GM19328 (cell line): ENCODE data around the gene RIMBP2.

Source experiments
- ATAC-seq: cut with Tn5 transposase; IDR thresholded peaks from one replicate; pipeline ENCODE4 v1.9.1; 2021; ENCODE audit warnings: mild to moderate bottlenecking, moderate library complexity; ENCODE audit not compliant: unreplicated experiment

RIMBP2 gene

DNA sequence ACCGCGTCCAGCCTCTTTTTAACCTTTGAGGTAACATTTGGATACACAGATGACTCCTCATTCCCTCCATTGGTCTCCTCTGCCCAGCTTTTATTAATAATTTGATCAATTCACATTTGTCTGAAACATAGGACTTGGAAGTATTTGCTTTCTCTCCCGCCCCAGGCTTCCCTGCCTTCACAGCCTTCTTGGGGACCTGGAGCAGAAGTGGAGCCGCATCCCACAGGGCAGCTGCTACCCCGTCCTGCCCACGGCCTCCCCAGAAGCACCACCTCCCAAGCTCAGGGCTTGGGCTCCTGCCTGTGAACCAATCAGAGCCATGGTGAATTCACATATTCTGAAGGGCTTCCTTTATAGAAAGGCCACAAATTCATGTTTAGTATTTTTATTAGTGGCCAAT is 280.8 kb downstream of the RIMBP2 start:
- ATAC-seq, result no peak

DNA sequence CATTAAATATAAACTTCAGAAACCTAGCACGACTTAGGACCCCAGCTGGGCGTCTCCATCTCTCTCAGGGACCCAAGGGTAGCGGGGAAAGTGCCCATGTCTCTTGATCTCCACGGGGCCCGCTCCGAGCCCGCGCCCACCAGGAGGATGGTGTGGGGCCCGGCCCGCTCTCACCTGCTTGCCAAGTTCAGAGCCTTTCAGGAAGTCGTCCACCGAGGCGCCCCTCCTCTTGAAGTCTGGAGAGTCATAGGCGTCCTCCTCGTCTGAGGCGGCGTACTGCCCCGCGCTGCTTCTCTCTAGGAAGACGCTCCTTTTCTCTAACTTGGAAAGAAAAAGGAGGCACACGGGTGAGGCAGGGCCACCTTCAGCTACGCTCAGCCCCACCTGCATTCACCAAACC is 281.5 kb downstream of the RIMBP2 start:
- ATAC-seq, result no peak

DNA sequence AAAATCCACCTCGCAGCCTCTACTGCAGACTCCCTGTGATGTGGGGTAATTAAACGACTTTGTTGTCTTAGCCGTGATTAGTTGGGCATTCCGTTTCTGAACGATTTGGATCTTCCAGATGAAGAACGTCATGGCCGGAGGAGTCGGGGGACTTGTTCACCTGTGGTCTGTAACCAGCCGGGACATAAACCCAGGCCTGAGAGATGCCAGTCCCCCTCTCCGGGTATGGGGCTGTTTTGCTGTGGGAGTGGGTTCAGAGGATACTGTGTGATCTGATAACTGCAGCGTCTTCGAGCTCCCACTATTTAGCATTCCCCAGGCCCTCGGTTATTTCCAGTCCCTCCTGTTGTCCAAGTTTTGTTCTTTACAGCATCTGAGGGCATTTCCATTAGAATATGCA is 282.3 kb downstream of the RIMBP2 start:
- no peak for ATAC-seq

DNA sequence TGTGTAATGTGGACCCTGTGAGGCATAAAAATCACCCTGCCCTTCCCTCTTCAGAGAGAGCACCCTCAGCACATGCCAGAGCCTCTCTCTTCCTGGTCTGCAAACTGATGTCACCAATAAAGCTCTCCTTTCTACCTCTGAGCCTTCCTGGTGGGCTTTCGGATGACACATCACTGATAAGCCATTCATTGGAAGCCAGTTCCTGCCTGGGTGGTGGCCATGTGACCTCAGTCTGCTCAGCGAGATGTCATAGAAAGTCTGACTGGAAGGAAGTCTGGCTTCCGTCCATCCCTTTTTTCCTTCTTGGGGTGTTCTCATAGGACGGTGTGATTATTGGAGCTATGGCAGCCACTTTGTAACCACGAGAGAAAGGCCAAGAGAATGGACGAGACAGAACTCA is 282.7 kb downstream of the RIMBP2 start:
- ATAC-seq, result no peak

DNA sequence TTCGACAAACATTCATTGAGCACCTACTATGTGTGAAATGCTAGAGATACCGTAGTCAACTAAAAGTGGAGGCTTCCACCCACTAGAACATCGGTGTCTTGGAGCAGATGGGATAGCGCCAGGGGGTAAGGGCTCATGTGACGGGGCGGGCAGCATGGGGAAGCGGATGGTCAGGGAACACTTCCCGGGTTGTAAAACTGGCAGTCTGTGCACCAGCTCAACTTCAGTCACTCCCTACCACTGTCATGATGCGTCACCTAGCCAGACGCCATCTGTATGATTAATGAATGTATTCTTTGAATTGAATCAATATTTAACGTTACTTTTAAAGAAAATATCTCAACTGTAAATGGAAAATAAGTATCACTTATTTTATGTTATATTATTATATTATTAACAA is 284.9 kb downstream of the RIMBP2 start:
- ATAC-seq, result no peak

DNA sequence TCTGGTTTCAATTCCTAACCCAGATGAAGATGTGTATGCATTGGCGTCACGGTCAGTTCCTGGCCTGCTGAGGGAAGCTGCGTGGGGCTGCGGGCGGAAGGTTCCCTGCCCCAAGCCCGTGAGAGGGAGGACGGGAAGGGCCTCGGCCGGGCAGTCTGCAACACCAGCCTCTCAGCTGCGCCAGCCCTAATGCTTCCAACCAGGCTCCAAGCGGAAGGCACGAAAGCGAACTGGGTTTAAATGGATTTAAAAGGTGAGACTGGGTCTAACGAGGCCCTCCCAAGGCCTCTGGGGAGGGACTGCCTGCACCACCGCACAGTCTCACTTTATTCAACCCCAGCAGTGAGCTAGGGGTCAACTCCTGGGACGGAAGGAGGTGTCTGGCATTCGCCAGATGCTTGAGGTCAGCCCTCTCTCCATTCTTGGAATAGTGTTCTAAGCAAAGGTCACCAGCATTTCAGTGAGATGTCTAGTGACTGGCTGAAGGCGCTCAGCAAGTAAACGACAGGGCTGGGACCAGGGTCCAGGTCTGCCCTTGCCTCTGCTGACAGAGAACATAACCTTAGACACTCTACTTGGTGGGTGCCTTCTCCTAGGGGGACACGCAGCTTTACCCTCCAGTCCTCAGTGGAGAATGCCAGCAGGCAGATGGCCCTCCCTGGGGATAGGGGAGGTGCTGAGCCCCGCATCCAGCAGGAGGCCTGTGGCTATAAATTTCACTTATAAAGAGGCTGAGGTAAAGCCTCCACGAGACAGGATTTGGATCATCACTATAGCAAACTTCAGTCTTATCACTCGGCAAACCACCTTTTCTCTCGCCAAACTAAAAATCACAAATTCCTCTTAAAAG is 286.2 kb downstream of the RIMBP2 start:
- no peak for ATAC-seq

DNA sequence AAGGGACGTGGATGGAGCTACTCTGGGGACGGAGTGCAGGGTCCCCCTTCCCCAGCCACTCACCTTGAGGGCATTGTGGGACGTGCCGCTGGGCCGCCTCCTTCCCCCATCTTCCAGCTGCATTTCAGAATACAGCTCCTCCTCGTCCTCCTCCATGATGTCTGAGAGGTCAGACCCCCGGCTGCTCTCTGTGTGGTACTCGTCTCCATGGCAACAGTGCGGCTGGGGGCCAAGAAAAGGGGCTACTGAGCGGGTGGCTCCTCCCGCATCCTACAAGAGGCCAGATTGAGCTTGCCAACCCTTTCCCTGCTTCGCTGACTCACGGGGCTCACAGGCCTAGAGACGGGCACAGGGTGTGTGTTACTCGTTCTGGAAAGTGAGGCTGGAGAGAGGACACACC is 288.0 kb downstream of the RIMBP2 start:
- ATAC-seq, result no peak

DNA sequence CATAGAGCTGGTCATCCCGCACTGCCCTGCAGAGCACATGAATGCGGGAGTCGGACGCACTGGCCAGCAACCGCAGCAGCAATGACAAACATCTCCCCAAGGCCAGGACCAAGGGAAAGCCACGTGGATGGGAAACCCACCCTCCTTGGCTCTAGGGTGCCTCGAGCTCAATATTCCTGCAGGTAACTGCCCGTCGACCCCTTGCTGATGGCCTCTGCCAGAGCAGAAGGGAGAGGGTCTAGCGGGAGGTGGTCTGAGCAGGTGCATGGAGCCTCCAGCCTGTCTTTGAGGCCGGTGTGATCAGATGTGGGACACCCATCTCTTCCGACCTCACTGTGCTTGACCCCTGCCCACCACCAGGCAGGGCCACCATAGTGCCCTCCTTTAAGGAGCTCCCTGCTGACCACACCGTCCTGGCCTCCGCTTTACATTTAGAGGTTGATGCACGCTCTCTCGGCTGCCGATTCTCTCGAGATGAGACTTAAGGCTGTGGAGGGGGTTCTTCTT is 288.7 kb downstream of the RIMBP2 start:
- no peak for ATAC-seq

DNA sequence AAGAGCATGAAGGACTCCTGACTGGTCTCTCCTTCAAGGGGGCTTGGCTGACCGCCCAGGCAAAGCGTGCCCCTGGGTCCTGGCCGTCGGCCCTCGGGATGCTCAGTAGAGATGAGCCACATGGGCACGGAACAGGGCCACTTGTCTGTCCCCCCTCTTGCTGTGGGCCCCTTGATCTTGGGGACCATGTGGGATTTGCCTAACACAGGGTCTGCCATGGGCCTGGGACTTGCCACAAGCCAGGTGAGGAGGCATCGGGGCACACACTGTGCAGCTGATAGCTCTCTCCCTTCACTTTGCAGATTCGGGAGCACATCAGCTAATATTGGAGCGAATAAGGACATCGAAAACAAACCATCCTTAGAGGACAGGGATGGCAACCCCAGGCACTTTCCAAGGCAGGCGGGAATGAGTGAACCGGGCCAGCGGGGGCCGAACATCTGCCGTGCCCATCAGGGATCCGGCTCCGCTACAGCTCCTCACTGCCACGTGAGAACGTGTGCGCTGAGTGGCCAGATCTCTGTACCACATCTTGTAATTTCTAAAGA is 290.3 kb downstream of the RIMBP2 start:
- no peak for ATAC-seq

DNA sequence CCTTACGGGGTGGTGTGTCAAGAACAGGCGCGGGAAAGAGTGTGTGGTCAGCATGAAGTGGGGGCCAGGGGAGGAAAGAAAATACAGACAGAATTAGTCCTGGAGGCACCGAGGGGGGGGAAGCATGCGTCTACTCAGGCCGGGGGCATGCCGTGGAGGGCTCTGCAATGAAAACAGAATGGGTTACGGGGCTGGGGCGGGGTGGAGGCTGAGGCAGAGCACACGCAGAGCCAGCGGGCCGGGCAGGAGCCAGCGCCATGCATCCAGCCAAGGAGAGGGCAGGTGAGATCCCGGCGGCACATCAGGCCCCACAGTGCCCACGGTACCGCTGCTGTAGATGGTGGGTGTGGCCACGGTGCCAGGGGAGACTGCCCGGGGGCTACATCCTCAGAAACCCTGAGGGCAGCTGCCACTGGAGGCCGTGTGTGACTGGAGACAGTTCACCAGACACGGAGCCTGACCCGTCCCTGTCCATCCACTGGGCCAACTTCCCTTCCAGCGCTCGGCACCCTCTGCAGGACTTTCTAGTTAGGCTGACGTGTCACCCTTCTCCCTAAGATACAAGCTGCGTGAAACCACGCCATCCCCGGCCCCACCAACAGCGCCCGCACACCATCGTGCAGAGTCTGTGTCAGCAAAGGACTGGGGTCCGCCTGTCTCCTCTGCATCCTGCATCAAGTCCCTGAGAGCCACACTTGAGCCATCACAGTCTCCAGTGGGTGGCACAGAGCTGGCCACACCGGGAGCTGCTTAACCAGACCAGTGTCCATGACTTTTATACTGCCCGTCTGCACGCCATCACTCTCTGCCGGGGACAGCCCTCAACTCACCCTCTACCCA is 291.0 kb downstream of the RIMBP2 start:
- no peak for ATAC-seq

DNA sequence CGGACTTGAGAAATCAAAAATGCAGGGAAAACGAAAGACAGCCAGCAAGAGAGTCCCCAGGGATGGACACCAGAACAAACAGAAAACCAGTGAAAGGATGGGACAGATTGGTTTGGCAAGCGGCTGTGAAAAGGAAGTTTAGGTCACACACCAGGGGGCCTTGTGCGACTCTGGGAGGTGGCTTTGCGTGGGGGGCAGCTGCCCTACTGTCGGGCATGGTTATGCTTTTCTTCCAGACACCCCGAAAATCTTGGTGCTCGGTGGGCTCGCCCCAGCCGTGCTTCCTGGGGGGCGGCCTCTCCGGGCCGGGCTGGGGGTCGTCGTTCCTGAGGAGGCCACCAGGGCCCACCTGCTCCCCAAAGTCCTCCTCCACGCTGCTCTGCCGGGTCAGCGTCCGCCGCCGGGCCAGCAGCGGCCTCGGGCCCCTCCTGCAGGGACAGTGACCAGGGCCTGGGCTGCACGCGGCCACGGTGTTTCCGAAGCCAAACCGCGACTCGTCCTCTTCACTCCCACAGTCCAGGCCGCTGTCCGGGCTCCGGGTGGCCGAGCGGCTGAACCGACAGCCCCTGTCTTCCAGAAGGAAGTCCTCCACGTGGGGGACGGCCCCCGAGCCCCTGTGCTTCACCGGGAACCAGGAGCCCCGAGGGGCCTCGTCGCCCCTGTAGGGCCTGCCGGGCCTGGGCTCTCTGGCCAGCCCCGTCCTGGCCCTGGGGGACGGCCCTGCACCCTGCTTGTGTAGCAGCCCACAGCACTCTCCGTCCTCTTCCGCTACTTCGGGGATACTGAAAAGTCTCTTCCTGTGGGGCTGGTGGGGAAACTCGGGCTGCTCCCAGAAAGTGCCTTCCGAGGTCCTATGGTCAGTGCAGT is 291.9 kb downstream of the RIMBP2 start:
- ATAC-seq, result no peak

DNA sequence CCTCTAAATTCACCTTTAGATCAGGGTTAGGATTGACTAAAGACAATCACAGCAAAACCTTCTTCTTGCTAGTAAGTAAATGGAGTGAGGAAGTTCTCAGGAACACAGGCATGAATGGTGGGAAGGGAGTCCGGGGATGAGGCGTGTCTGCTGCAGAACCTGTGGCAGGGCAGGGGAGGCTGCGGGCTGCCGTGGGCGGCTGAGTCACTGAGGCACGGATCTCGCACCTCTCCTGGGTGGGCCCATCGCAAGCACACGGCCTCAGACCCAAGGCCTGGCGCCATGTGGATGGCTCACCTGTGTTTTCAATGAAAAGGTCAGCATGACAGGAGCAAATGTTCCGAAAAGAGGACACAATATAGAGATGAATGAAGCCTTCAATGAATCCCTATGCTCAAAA is 293.0 kb downstream of the RIMBP2 start:
- no peak for ATAC-seq

DNA sequence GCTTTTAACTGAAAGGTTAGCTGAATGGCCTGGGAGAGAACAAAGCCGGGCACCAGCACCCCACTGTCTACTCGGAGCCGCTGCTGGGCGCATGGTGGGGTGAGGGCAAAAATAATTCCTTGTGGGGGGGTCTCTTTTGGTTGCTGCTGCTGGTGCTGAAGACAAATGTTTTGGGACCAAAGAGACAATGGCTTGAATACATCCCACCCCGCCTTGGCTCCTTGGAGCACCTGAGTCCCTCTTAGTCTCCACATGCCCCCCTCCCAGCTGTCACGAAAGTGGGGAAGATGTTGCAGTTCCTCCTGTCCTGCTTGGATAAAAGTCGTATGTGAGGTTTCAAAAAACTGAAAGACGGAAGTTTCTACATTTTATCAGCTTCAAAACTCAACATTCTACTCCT is 293.4 kb downstream of the RIMBP2 start:
- no peak for ATAC-seq

DNA sequence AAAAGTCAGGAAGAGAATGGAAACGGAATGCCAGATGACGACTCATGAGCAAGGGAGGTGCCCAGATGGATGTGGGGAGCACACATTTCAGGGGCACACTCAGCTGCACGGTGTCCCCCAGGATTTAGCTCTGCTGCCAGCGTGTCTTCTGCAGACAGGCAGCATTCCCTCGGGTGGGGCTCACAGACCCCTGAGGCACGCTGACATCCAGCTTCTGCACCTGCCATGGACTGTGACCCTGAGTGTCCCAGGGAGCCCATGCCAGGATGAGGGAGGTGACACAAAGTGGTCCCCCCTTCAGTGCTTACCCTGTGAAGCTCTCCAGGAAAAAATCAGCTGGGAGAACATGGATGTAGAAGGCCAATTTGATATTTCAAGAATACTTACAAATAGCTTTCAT is 294.2 kb downstream of the RIMBP2 start:
- ATAC-seq, result no peak

DNA sequence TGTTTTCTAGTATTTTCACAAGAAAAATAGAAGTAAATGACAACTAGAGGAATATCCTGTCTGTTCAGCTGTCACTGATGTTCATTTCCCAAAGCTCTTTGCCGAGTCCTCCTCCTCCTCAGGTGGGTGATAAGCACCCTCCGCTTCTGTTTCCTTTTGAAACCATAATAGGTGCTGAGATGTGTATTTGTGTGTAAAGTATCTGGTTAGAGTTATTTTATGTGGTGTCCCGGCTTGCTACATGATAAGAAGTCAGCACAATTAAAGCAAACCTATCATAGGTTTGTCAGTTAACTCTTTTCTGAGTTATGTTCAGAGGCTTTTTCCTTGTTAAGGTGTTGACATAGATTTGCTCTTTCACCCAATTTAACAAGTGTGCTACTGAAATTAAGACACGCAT is 296.0 kb downstream of the RIMBP2 start:
- ATAC-seq, result no peak

DNA sequence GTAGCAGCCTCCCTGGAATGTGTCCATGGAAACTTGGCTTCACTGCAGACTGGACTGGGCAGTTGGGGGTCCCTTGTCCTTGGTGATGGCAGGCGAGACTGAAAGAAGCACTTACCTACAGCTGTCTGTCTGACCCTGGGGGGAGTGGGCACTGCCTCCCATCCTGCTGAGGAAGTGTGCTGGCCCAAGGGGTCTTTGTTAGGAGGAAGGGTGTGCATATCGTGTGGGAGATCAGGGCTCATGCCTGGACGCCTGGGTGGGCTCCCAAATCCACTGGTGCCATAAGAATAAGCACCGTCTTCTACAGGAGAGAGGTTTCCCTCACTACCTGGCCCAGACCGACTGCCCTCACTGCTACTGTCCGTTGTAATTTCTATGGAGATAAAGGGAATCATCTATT is 297.0 kb downstream of the RIMBP2 start:
- ATAC-seq, result no peak

DNA sequence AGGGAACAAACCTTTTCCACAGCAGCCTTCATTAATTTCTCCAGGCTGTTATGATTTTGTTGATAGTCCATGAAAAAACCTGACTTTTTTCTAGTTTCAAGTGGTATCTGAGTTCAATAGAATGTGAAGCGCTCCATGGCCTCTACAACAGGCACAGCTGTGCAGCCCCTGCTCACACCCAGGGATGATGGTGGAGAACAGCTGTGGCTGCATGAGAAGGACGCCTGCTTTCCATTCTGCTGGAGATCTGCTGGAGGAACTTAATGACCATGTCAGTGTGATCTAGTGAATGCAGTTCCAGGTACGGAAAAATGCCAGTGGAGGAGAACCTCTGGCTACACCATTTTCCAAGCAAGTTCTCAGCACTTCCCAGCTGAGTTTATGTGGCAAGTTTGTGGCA is 297.8 kb downstream of the RIMBP2 start:
- ATAC-seq, result no peak

DNA sequence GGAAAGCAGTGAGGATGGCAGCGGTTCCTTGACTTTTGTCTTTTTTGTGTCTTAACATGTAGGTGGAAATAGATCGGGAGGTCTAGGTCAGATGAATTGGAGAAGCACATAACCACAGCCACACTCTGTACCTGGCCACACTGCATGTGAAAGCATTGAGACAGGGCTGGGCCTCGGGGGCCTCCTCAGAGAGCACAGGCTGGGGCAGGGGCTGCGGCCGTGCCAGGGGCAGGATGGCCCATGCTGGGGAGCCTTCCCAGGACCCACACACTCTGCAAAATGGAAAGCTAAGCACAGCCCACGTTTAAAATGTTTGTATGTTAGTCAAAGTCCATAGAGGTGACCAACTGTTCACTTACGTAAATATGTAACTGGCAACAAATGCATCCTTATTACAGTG is 301.7 kb downstream of the RIMBP2 start:
- no peak for ATAC-seq

DNA sequence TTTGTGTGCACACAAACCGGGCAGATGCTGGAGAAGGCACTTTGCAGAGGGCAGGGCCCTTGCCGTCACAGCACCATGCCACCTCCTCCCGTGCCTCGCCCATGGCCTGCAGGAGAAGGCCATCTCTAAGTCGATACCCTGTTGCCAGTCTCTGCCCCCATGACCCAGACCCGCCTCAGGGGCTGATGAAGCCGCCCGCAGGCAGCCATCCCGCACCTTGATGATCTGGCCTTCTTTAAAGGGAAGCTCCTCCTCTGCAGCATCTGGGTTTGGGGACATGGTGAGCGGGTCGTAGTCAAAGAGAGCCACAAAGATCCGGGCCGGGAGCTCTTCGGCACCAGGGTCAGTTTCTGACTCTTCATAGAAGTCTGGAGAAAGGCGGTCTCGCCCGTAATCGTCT is 302.2 kb downstream of the RIMBP2 start:
- no peak for ATAC-seq

DNA sequence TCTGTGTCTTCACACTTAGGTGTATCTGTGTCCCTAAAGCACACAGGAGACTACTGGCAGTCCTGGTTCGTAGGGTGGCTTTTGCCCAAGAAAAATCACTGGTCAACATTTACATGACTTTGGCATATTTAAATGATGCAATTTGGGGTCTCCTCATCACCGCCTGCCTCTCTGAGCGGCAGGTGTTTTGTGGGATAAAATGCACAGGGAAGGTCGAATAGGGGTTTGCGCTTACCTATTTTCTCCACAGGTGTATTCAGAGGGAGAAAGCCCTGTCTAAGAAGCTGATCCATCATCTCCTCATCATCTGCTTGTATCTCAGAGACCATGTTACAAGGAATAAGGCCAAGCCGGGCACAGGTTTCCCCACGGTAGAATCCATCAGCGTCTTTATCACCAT is 303.7 kb downstream of the RIMBP2 start:
- no peak for ATAC-seq

DNA sequence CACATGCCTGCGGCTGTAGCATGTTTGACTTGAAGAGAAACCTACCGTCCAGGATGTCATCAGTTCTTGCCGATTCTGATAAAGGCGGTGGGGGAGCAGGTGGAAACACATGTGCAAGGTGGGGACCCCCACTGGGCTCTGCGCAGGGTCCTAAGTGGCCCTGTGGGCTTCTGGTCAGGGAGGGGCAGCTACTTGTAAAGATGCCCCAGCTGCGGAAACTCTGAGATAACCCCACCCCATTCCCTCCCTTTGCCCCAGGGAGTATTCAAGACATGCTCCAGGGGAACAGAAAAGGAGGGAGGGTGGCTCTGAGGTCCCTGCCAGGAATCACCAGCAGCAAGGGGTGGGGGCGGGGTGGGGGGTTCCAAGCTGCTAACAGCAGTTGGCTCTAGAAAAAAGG is 310.8 kb downstream of the RIMBP2 start:
- ATAC-seq, result no peak
